ENCODE results near the gene PCYT1A.

DNA sequence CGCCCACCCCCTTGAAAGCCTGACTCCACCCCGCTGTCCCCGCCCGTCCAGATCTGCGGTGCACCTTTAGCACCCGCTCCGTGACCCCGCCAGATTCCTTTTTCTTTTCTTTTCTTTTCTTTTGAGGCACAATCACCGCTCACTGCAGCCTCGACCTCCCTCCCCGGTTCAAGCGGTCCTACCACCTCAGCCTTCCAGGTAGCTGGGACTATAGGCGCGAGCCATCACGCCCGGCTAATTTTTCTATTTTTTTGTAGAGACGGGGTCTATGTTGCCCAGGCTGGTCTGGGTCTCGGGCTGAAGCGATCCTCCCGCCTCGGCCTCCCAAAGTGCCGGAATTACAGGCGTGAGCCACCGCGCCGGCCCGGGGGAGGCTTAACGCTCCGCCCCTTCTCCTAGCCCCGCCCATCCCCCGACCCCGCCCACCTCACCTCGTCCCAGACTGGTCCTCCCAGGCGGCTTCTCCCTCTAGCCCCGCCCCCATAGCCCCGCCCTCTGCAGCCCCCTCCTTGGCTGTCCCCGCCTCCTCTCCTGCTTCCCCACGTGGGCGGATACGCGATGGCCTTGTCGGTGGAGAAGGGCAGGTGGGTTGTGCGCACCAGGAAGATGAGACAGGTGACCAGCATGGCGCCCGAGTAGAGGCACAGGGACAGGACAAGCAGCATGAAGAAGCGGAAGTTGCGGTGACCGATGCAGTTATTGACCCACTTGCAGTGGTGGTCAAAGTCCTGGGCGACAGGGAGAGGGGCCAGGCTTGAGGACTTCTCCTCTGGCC, 79.5 kb downstream of the PCYT1A start:
- TF ChIP-seq, protein P1, sequence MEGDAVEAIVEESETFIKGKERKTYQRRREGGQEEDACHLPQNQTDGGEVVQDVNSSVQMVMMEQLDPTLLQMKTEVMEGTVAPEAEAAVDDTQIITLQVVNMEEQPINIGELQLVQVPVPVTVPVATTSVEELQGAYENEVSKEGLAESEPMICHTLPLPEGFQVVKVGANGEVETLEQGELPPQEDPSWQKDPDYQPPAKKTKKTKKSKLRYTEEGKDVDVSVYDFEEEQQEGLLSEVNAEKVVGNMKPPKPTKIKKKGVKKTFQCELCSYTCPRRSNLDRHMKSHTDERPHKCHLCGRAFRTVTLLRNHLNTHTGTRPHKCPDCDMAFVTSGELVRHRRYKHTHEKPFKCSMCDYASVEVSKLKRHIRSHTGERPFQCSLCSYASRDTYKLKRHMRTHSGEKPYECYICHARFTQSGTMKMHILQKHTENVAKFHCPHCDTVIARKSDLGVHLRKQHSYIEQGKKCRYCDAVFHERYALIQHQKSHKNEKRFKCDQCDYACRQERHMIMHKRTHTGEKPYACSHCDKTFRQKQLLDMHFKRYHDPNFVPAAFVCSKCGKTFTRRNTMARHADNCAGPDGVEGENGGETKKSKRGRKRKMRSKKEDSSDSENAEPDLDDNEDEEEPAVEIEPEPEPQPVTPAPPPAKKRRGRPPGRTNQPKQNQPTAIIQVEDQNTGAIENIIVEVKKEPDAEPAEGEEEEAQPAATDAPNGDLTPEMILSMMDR (IDR thresholded peaks at IDR 0.05): no peak
- TF ChIP-seq POLR2A (IDR thresholded peaks at IDR 0.05) (no peak), POLR2AphosphoS5 (IDR thresholded peaks at IDR 0.05) (no peak)

Data from breast epithelium (tissue), 3 donors.